Prostate gland (tissue), 2 donors: ENCODE measurements around the gene TMEM170B.

Experiments
- POLR2A ChIP-seq: fragments of 450-650 bp; IDR thresholded peaks from one replicate; pipeline ENCODE4 v1.6.1; 2016; ENCODE audit warnings: antibody characterized with exemption, mild to moderate bottlenecking
- POLR2AphosphoS5 ChIP-seq: sonication (generic); formaldehyde crosslinking; IDR thresholded peaks from one replicate; pipeline ENCODE4 v1.6.1; 2017; ENCODE audit warnings: antibody characterized with exemption
- TF ChIP-seq, protein P1 (sequence below), 4 experiments: fragments of 200-600 bp in 2 of 4; fragments of 450-650 bp in 2 of 4; sonication (generic) in 2 of 4; IDR thresholded peaks; 1 replicate in 3 of 4; 2 replicates in 1 of 4; pipeline ENCODE4 v1.5.1; 2016 to 2019; ENCODE audit warnings: antibody characterized with exemption in 4 of 4, mild to moderate bottlenecking in 2 of 4, moderate library complexity in 2 of 4

DNA sequence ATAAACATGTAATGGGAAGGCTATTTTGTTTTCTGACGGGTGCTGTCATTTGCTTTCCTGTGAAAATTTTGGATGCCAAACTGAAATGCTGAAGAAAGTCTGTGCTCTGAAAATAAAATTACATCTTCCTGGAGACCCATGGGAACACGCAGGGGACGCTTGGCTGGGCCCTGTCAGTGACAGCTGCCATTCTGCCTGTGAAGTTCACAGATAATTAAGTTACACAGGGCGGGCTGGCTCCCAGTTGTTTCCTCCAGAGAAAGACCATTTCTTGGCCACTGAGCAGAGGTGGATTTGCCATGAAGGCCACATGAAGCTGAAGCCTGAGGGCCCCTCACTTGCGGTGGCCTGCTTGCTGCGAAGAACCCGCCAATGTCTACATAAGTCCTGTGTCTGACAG lies 93.5 kb downstream of the TMEM170B start:
- TF ChIP-seq POLR2A, result no peak
- TF ChIP-seq, protein P1, sequence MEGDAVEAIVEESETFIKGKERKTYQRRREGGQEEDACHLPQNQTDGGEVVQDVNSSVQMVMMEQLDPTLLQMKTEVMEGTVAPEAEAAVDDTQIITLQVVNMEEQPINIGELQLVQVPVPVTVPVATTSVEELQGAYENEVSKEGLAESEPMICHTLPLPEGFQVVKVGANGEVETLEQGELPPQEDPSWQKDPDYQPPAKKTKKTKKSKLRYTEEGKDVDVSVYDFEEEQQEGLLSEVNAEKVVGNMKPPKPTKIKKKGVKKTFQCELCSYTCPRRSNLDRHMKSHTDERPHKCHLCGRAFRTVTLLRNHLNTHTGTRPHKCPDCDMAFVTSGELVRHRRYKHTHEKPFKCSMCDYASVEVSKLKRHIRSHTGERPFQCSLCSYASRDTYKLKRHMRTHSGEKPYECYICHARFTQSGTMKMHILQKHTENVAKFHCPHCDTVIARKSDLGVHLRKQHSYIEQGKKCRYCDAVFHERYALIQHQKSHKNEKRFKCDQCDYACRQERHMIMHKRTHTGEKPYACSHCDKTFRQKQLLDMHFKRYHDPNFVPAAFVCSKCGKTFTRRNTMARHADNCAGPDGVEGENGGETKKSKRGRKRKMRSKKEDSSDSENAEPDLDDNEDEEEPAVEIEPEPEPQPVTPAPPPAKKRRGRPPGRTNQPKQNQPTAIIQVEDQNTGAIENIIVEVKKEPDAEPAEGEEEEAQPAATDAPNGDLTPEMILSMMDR (IDR thresholded peaks at IDR 0.05), result no peak
- no peak for TF ChIP-seq POLR2AphosphoS5
